ENCODE results near the gene SLX4IP. TPM values are rescaled to one million over a fixed set of nuclear protein-coding genes. Genes with fewer than 3 reads are reported as not detected.

The SLX4IP gene
- total and polyA plus RNA-seq, 2 of the 13 experiments (the other 11 are each of a cell fraction or from before 2014, with no cell fraction given), result 3.6 to 7.3 TPM

- no peak for FAIRE-seq
- Histone ChIP-seq H3K4me2 (ENCODE audit: low read depth, low read length) (peak within 1 kb of the TSS; percentile 80), H3K4me1 (ENCODE audit: insufficient read depth, low read length) (peaks cover 63% of the 10 kb centered on the region), H3K9ac (ENCODE audit: insufficient read depth, low read depth, low read length) (peak within 1 kb of the TSS; percentile 92), H3K9me3 (ENCODE audit: low read length) (no peaks in the 10 kb centered on the region), H2AFZ (ENCODE audit: low read length) (peak within 1 kb of the TSS; percentile 93), H3K36me3 (replicated peaks in 1 of 2; ENCODE audit: control insufficient read depth in 1 of 2, insufficient read depth in 2 of 2, low read length in 2 of 2) (no peaks in the 10 kb centered on the region), H3K4me3 (replicated peaks in 1 of 3; ENCODE audit: insufficient read depth in 1 of 3, low read depth in 2 of 3, low read length in 3 of 3) (peak within 1 kb of the TSS; percentile 80 to 91 (median 90)), H3K27ac (ENCODE audit: extremely low read length, insufficient read depth, low read length) (peak within 1 kb of the TSS; percentile 85), H4K20me1 (ENCODE audit: insufficient read depth, low read length) (peaks cover 6% of the 10 kb centered on the region; the same call in 1 of the 2 replicates), H3K27me3 (ENCODE audit: control insufficient read depth in 1 of 2, insufficient read depth in 2 of 2, low read length in 2 of 2) (no peaks in the 10 kb centered on the region; a peak in 1 of 5 replicates), H3K79me2 (ENCODE audit: insufficient read depth, low read length) (peaks cover 73% of the 10 kb centered on the region)
- peak; percentile 82 for ATAC-seq
- DNase-seq (ENCODE audit: low spot score), result peak; percentile 89
- under 1% methylated on average over 66 of the region's 73 CpGs for WGBS (ENCODE audit: low lambda C conversion rate)
- CTCF ChIA-PET (ENCODE audit: low intra/inter-chr PET ratio, low total read pairs), result no interaction called here
- TSS peak; percentile 68 for BruUV-seq (replicated peaks)
- in situ Hi-C loops (cut with HindIII; ENCODE audit: extremely low pct_ligation_motif_present, low pct_unique_long_range_greater_than_20kb), result loop anchor here (5.0 to 25.0 kb wide), 3 partner anchors 108 to 1103 kb away; no protein-coding TSS in a partner anchor
- POLR2A ChIA-PET, result interaction anchor here (0.6 to 2.8 kb wide), 54 partner anchors 8 to 833 kb away, joined by 3 to 46 read pairs (median 6); partner anchors contain the start of genes ANKEF1 and JAG1
- intact Hi-C loops (cut with micrococcal nuclease; ENCODE audit: unreplicated experiment), result loop anchor here (1.0 to 10.0 kb wide), 5 partner anchors 63 to 841 kb away; no protein-coding TSS in a partner anchor
- TF ChIP-seq TAF1 (CRISPR knock-in tag; IDR thresholded peaks at IDR 0.05) (peak; percentile 79), PHF21A (CRISPR knock-in tag; IDR thresholded peaks at IDR 0.05) (peak; percentile 85; the same call in 1 of the 2 replicates), BCLAF1 (IDR thresholded peaks at IDR 0.05) (no peak), ESRRA (CRISPR knock-in tag; IDR thresholded peaks at IDR 0.05; ENCODE audit: low read depth) (peak; percentile 94), RXRB (CRISPR knock-in tag; IDR thresholded peaks at IDR 0.05; ENCODE audit: borderline replicate concordance) (peak; percentile 65), ELK4 (CRISPR knock-in tag; IDR thresholded peaks at IDR 0.05; ENCODE audit: borderline replicate concordance) (peak; percentile 55; the same call in 1 of the 2 replicates), SRSF4 (IDR thresholded peaks at IDR 0.05; ENCODE audit: low read depth, low read length, poor library complexity, severe bottlenecking) (peak; percentile 59), ZBTB7A (CRISPR knock-in tag; IDR thresholded peaks at IDR 0.05) (peak; percentile 67), ZBTB39 (CRISPR knock-in tag; IDR thresholded peaks at IDR 0.05) (no peak), ZNF552 (CRISPR knock-in tag; IDR thresholded peaks at IDR 0.05; ENCODE audit: borderline replicate concordance) (0 out of 2 replicates have a peak, but pooled peaks have one; percentile 50), JUN (CRISPR knock-in tag; IDR thresholded peaks at IDR 0.05) (peak; percentile 80; the same call in 1 of the 2 replicates), FOSL1 (CRISPR knock-in tag; IDR thresholded peaks at IDR 0.05; ENCODE audit: borderline replicate concordance) (0 out of 2 replicates have a peak, but pooled peaks have one; percentile 52)
Measured at GRCh38 chr20:10433623-10434466, 1.3 kb upstream of the SLX4IP start, which contains the start of gene MKKS. MKKS (minus strand) TSS chr20:10434222; CDS start chr20:10413514, 20,708 bp downstream.
